ENCODE results near the gene CADM4. TPM values are rescaled to one million over a fixed set of nuclear protein-coding genes. Genes with fewer than 3 reads are reported as not detected.

Gene CADM4
- total and polyA plus RNA-seq, 10 of the 15 experiments (the other 5 are each of a cell fraction or from before 2014, with no cell fraction given) = 0.04 to 0.12 (median 0.08) TPM; not detected in 5

DNA sequence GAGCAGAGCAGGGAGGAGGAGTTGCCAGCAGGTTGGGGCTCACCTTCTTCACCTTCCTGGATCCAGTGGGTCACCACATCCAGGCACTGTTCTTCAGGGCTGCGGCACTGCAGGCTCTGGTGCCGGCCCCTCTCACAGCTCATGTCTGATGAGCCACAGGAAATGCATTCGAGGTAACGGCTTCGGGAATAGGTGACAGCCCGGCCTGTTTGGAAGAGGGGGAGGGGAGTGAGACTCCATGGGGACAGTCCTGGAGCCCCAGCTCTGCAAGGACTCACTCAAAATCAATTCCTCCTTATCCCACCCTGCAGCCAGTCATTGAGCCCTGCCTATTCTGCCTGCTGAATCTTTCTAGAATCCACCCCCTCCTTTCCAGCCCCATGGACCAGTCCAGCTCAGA is 16.8 kb upstream of the CADM4 start:
- H2AFZ ChIP-seq (ENCODE audit: control insufficient read depth, low read depth, low read length) = no peak overlapping the region
- H3K4me2 ChIP-seq (ENCODE audit: control insufficient read depth, insufficient read depth) = no peak overlapping the region
- no peaks in the 10 kb centered on the region; the same call in 1 of the 3 replicates for H3K9me3 ChIP-seq (replicated peaks; ENCODE audit: control insufficient read depth, insufficient read depth, low read length)
- no peak overlapping the region for H3K4me3 ChIP-seq
- no peak for DNase-seq (ENCODE audit: low read depth, low spot score)
- no peaks in the 10 kb centered on the region for H3K4me1 ChIP-seq (ENCODE audit: control insufficient read depth, insufficient read depth, low read length)
- FAIRE-seq = no peak
- no TSS peak for BruUV-seq (replicated peaks)
- H3K27ac ChIP-seq (ENCODE audit: control insufficient read depth, insufficient read depth) = no peak overlapping the region
- ChIA-PET SMC1A (ENCODE audit: uncharacterized antibody, unreplicated experiment) (no interaction called here), RAD21 (ENCODE audit: unreplicated experiment) (no interaction called here), CTCF (interaction anchor here (1.2 kb wide), 1 partner anchor 102 kb away, joined by 4 read pairs; no protein-coding TSS in a partner anchor), POLR2A (no interaction called here)
- intact Hi-C loops (cut with micrococcal nuclease; ENCODE audit: unreplicated experiment) (no loop called here), in situ Hi-C loops (cut with MboI) (no loop called here)
- no peaks in the 10 kb centered on the region for H3K27me3 ChIP-seq (replicated peaks in 1 of 2; ENCODE audit: control insufficient read depth in 2 of 2, insufficient read depth in 2 of 2, low read length in 1 of 2)
- no peaks in the 10 kb centered on the region for H3K36me3 ChIP-seq (ENCODE audit: control insufficient read depth in 2 of 2, insufficient read depth in 2 of 2, low read length in 1 of 2)
- no peaks in the 10 kb centered on the region for H3K79me2 ChIP-seq (ENCODE audit: control insufficient read depth, insufficient read depth, low read length)
- no peak for ATAC-seq
- H3K9ac ChIP-seq (ENCODE audit: control insufficient read depth, insufficient read depth, low read length) = no peak overlapping the region
- no peaks in the 10 kb centered on the region for H4K20me1 ChIP-seq (ENCODE audit: control insufficient read depth, insufficient read depth)
- 84% methylated on average over 6 of the region's 6 CpGs for WGBS (ENCODE audit: insufficient coverage, insufficient replicate concordance, low lambda C conversion rate, missing lambda C conversion rate)
- no peak for TF ChIP-seq MYB (IDR thresholded peaks at IDR 0.05; ENCODE audit: borderline replicate concordance, low read depth, low read length)
- TF ChIP-seq TCF3 (IDR thresholded peaks at IDR 0.05; ENCODE audit: borderline replicate concordance, insufficient read depth, low read depth, low read length) = no peak
- TF ChIP-seq, protein P1, sequence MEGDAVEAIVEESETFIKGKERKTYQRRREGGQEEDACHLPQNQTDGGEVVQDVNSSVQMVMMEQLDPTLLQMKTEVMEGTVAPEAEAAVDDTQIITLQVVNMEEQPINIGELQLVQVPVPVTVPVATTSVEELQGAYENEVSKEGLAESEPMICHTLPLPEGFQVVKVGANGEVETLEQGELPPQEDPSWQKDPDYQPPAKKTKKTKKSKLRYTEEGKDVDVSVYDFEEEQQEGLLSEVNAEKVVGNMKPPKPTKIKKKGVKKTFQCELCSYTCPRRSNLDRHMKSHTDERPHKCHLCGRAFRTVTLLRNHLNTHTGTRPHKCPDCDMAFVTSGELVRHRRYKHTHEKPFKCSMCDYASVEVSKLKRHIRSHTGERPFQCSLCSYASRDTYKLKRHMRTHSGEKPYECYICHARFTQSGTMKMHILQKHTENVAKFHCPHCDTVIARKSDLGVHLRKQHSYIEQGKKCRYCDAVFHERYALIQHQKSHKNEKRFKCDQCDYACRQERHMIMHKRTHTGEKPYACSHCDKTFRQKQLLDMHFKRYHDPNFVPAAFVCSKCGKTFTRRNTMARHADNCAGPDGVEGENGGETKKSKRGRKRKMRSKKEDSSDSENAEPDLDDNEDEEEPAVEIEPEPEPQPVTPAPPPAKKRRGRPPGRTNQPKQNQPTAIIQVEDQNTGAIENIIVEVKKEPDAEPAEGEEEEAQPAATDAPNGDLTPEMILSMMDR (IDR thresholded peaks at IDR 0.05 in 2 of 3, conservative IDR thresholded peaks at IDR 0.05 in 1 of 3; ENCODE audit: control insufficient read depth in 2 of 3, extremely low read depth in 1 of 3, insufficient read depth in 1 of 3, low read depth in 3 of 3, low read length in 3 of 3) = no peak
- TF ChIP-seq GATAD2B (conservative IDR thresholded peaks at IDR 0.05; ENCODE audit: low read depth) = no peak
- TF ChIP-seq HCFC1 (IDR thresholded peaks at IDR 0.05; ENCODE audit: low read length) = no peak
- TF ChIP-seq CEBPB (IDR thresholded peaks at IDR 0.05; ENCODE audit: borderline replicate concordance in 1 of 2, low read depth in 2 of 2, low read length in 2 of 2) = no peak
- TF ChIP-seq, protein P2, sequence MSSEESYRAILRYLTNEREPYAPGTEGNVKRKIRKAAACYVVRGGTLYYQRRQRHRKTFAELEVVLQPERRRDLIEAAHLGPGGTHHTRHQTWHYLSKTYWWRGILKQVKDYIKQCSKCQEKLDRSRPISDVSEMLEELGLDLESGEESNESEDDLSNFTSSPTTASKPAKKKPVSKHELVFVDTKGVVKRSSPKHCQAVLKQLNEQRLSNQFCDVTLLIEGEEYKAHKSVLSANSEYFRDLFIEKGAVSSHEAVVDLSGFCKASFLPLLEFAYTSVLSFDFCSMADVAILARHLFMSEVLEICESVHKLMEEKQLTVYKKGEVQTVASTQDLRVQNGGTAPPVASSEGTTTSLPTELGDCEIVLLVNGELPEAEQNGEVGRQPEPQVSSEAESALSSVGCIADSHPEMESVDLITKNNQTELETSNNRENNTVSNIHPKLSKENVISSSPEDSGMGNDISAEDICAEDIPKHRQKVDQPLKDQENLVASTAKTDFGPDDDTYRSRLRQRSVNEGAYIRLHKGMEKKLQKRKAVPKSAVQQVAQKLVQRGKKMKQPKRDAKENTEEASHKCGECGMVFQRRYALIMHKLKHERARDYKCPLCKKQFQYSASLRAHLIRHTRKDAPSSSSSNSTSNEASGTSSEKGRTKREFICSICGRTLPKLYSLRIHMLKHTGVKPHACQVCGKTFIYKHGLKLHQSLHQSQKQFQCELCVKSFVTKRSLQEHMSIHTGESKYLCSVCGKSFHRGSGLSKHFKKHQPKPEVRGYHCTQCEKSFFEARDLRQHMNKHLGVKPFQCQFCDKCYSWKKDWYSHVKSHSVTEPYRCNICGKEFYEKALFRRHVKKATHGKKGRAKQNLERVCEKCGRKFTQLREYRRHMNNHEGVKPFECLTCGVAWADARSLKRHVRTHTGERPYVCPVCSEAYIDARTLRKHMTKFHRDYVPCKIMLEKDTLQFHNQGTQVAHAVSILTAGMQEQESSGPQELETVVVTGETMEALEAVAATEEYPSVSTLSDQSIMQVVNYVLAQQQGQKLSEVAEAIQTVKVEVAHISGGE (CRISPR knock-in tag; IDR thresholded peaks at IDR 0.05) = no peak
- TF ChIP-seq PAX8 (IDR thresholded peaks at IDR 0.05) = no peak
- TF ChIP-seq NR2F1 (conservative IDR thresholded peaks at IDR 0.05) = no peak
- no peak for TF ChIP-seq SPI1 (IDR thresholded peaks at IDR 0.05; ENCODE audit: borderline replicate concordance, insufficient read depth, low read depth, low read length)
- TF ChIP-seq CREB1 (IDR thresholded peaks at IDR 0.05; ENCODE audit: low read depth) = no peak
- TF ChIP-seq MEF2B (IDR thresholded peaks at IDR 0.05; ENCODE audit: partially characterized antibody, poor library complexity, severe bottlenecking) = no peak
- no peak for TF ChIP-seq NFYB (IDR thresholded peaks at IDR 0.05; ENCODE audit: insufficient read depth, low read depth, low read length)
- TF ChIP-seq FOXK2 (IDR thresholded peaks at IDR 0.05) = no peak
- TF ChIP-seq, protein P3, sequence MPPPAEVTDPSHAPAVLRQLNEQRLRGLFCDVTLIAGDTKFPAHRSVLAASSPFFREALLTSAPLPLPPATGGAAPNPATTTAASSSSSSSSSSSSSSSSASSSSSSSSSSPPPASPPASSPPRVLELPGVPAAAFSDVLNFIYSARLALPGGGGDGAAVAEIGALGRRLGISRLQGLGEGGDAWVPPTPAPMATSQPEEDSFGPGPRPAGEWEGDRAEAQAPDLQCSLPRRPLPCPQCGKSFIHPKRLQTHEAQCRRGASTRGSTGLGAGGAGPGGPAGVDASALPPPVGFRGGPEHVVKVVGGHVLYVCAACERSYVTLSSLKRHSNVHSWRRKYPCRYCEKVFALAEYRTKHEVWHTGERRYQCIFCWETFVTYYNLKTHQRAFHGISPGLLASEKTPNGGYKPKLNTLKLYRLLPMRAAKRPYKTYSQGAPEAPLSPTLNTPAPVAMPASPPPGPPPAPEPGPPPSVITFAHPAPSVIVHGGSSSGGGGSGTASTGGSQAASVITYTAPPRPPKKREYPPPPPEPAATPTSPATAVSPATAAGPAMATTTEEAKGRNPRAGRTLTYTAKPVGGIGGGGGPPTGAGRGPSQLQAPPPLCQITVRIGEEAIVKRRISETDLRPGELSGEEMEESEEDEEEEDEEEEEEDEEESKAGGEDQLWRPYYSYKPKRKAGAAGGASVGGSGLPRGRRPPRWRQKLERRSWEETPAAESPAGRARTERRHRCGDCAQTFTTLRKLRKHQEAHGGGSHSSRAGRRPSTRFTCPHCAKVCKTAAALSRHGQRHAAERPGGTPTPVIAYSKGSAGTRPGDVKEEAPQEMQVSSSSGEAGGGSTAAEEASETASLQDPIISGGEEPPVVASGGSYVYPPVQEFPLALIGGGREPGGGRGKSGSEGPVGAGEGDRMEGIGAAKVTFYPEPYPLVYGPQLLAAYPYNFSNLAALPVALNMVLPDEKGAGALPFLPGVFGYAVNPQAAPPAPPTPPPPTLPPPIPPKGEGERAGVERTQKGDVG (CRISPR knock-in tag; IDR thresholded peaks at IDR 0.05) = no peak
